HG03095 (cell line): ENCODE data around the gene ORM1.

Source experiments
- ATAC-seq: cut with Tn5 transposase; IDR thresholded peaks from one replicate; pipeline ENCODE4 v1.9.1; 2021; ENCODE audit warnings: moderate library complexity; ENCODE audit not compliant: unreplicated experiment

Gene ORM1

GRCh38 chr9:114287001-114287762 is 35.7 kb upstream of the ORM1 start:
- no peak for ATAC-seq

- ATAC-seq = no peak
Measured at GRCh38 chr9:114287763-114288192, 35.1 kb upstream of the ORM1 start.

- no peak for ATAC-seq
Measured at GRCh38 chr9:114288193-114289091, 34.5 kb upstream of the ORM1 start.

GRCh38 chr9:114289106-114289505 is 33.8 kb upstream of the ORM1 start:
- no peak for ATAC-seq

GRCh38 chr9:114289571-114290481 is 33.1 kb upstream of the ORM1 start:
- ATAC-seq = no peak

- no peak for ATAC-seq
Measured at GRCh38 chr9:114290561-114290986, 32.3 kb upstream of the ORM1 start.

GRCh38 chr9:114291064-114291474 is 31.8 kb upstream of the ORM1 start:
- no peak for ATAC-seq

- no peak for ATAC-seq
Measured at GRCh38 chr9:114291886-114292590, 30.9 kb upstream of the ORM1 start.

- ATAC-seq = no peak
Measured at GRCh38 chr9:114294664-114295063, 28.2 kb upstream of the ORM1 start.

- ATAC-seq = no peak
Measured at GRCh38 chr9:114296338-114296737, 26.6 kb upstream of the ORM1 start.

- ATAC-seq = no peak
Measured at GRCh38 chr9:114299286-114300152, 23.4 kb upstream of the ORM1 start.

GRCh38 chr9:114300153-114300845 is 22.6 kb upstream of the ORM1 start:
- ATAC-seq = no peak

GRCh38 chr9:114300846-114301797 is 21.8 kb upstream of the ORM1 start:
- ATAC-seq = no peak

GRCh38 chr9:114301798-114302565 is 20.9 kb upstream of the ORM1 start:
- no peak for ATAC-seq

GRCh38 chr9:114302727-114303126 is 20.2 kb upstream of the ORM1 start:
- no peak for ATAC-seq

- no peak for ATAC-seq
Measured at GRCh38 chr9:114303571-114303970, 19.3 kb upstream of the ORM1 start.

- no peak for ATAC-seq
Measured at GRCh38 chr9:114303977-114304376, 18.9 kb upstream of the ORM1 start.
